NCI-H510A treated with DMSO at 0.1 percent for 48 hours (cell line): ENCODE data around the gene COMMD9.

Source experiments
- DNase-seq: peaks from one replicate; lab custom pipeline; 2025; lab: John Stamatoyannopoulos, UW

The COMMD9 gene

GRCh38 chr11:36257351-36257750, 31.9 kb downstream of the COMMD9 start:
- no peak for DNase-seq

GRCh38 chr11:36254713-36255112, 34.5 kb downstream of the COMMD9 start:
- no peak for DNase-seq

GRCh38 chr11:36253238-36253637, 36.0 kb downstream of the COMMD9 start:
- no peak for DNase-seq

- no peak for DNase-seq
Measured at GRCh38 chr11:36251823-36252222, 37.4 kb downstream of the COMMD9 start.

GRCh38 chr11:36249246-36249645, 40.0 kb downstream of the COMMD9 start:
- no peak for DNase-seq

- no peak for DNase-seq
Measured at GRCh38 chr11:36248436-36248835, 40.8 kb downstream of the COMMD9 start.

GRCh38 chr11:36247493-36247892, 41.7 kb downstream of the COMMD9 start:
- DNase-seq = no peak

- no peak for DNase-seq
Measured at GRCh38 chr11:36243641-36244040, 45.6 kb downstream of the COMMD9 start.

GRCh38 chr11:36241497-36241896, 47.7 kb downstream of the COMMD9 start:
- DNase-seq = no peak

GRCh38 chr11:36240801-36241200, 48.4 kb downstream of the COMMD9 start:
- DNase-seq = no peak

- DNase-seq = no peak
Measured at GRCh38 chr11:36240173-36240572, 49.1 kb downstream of the COMMD9 start.

GRCh38 chr11:36239636-36240035, 49.6 kb downstream of the COMMD9 start:
- no peak for DNase-seq

- DNase-seq = no peak
Measured at GRCh38 chr11:36238881-36239280, 50.3 kb downstream of the COMMD9 start.

- DNase-seq = no peak
Measured at GRCh38 chr11:36238036-36238631, 51.1 kb downstream of the COMMD9 start.

- no peak for DNase-seq
Measured at GRCh38 chr11:36237391-36237790, 51.8 kb downstream of the COMMD9 start.

- DNase-seq = no peak
Measured at GRCh38 chr11:36235750-36236149, 53.5 kb downstream of the COMMD9 start.

- DNase-seq = no peak
Measured at GRCh38 chr11:36234825-36235224, 54.4 kb downstream of the COMMD9 start.

- DNase-seq = no peak
Measured at GRCh38 chr11:36233204-36233603, 56.0 kb downstream of the COMMD9 start.

GRCh38 chr11:36230779-36231699, 58.2 kb downstream of the COMMD9 start:
- no peak for DNase-seq

- DNase-seq = no peak
Measured at GRCh38 chr11:36229091-36229705, 60.0 kb downstream of the COMMD9 start.

GRCh38 chr11:36228689-36229088, 60.5 kb downstream of the COMMD9 start:
- DNase-seq = no peak

- DNase-seq = no peak
Measured at GRCh38 chr11:36227044-36227443, 62.2 kb downstream of the COMMD9 start.
